ENCODE measurements around the gene RASA3. TPM values are rescaled to one million over a fixed set of nuclear protein-coding genes. Genes with fewer than 3 reads are reported as not detected.

RASA3 gene
- total RNA-seq, 1 experiment from 2014 or later: 0.26 TPM

- Mint-ChIP-seq H3K4me3 (ENCODE audit: low read depth, unreplicated experiment) (no peak overlapping the region), H3K9me3 (ENCODE audit: low read depth, unreplicated experiment) (no peaks in the 10 kb centered on the region), H3K27ac (ENCODE audit: unreplicated experiment) (no peak overlapping the region), H3K27me3 (ENCODE audit: unreplicated experiment) (no peaks in the 10 kb centered on the region), H3K36me3 (ENCODE audit: insufficient read depth, unreplicated experiment) (no peaks in the 10 kb centered on the region), H3K4me1 (ENCODE audit: low read depth, unreplicated experiment) (no peaks in the 10 kb centered on the region)
- no peak for TF ChIP-seq CTCF (IDR thresholded peaks at IDR 0.05; ENCODE audit: unreplicated experiment)
- CTCF ChIA-PET: no interaction called here
- intact Hi-C loops (cut with micrococcal nuclease; ENCODE audit: unreplicated experiment): no loop called here
- BruUV-seq (replicated peaks): no TSS peak
- DNase-seq: no peak
These were observed 34.3 kb downstream of the RASA3 start for GRCh38 chr13:114097893-114098688.

GRCh38 chr13:114097212-114097892 lies 35.1 kb downstream of the RASA3 start:
- intact Hi-C loops (cut with micrococcal nuclease; ENCODE audit: unreplicated experiment): no loop called here
- Mint-ChIP-seq H3K9me3 (ENCODE audit: low read depth, unreplicated experiment) (no peaks in the 10 kb centered on the region), H3K27me3 (ENCODE audit: unreplicated experiment) (no peaks in the 10 kb centered on the region), H3K4me3 (ENCODE audit: low read depth, unreplicated experiment) (no peak overlapping the region), H3K36me3 (ENCODE audit: insufficient read depth, unreplicated experiment) (no peaks in the 10 kb centered on the region), H3K4me1 (ENCODE audit: low read depth, unreplicated experiment) (no peaks in the 10 kb centered on the region), H3K27ac (ENCODE audit: unreplicated experiment) (no peak overlapping the region)
- CTCF ChIA-PET: no interaction called here
- BruUV-seq (replicated peaks): no TSS peak
- TF ChIP-seq CTCF (IDR thresholded peaks at IDR 0.05; ENCODE audit: unreplicated experiment): no peak
- no peak for DNase-seq

GRCh38 chr13:114096811-114097211 lies 35.6 kb downstream of the RASA3 start:
- intact Hi-C loops (cut with micrococcal nuclease; ENCODE audit: unreplicated experiment): no loop called here
- TF ChIP-seq CTCF (IDR thresholded peaks at IDR 0.05; ENCODE audit: unreplicated experiment): no peak
- Mint-ChIP-seq H3K27ac (ENCODE audit: unreplicated experiment) (no peak overlapping the region), H3K9me3 (ENCODE audit: low read depth, unreplicated experiment) (no peaks in the 10 kb centered on the region), H3K36me3 (ENCODE audit: insufficient read depth, unreplicated experiment) (no peaks in the 10 kb centered on the region), H3K27me3 (ENCODE audit: unreplicated experiment) (no peaks in the 10 kb centered on the region), H3K4me3 (ENCODE audit: low read depth, unreplicated experiment) (no peak overlapping the region), H3K4me1 (ENCODE audit: low read depth, unreplicated experiment) (no peaks in the 10 kb centered on the region)
- no TSS peak for BruUV-seq (replicated peaks)
- CTCF ChIA-PET: no interaction called here
- no peak for DNase-seq

- no peak for DNase-seq
- Mint-ChIP-seq H3K4me1 (ENCODE audit: low read depth, unreplicated experiment) (no peaks in the 10 kb centered on the region), H3K27ac (ENCODE audit: unreplicated experiment) (no peak overlapping the region), H3K36me3 (ENCODE audit: insufficient read depth, unreplicated experiment) (no peaks in the 10 kb centered on the region), H3K9me3 (ENCODE audit: low read depth, unreplicated experiment) (no peaks in the 10 kb centered on the region), H3K27me3 (ENCODE audit: unreplicated experiment) (no peaks in the 10 kb centered on the region), H3K4me3 (ENCODE audit: low read depth, unreplicated experiment) (no peak overlapping the region)
- TF ChIP-seq CTCF (IDR thresholded peaks at IDR 0.05; ENCODE audit: unreplicated experiment): no peak
- intact Hi-C loops (cut with micrococcal nuclease; ENCODE audit: unreplicated experiment): no loop called here
- BruUV-seq (replicated peaks): no TSS peak
- CTCF ChIA-PET: no interaction called here
These were observed 36.4 kb downstream of the RASA3 start for GRCh38 chr13:114096031-114096485.
